Endothelial cell of umbilical vein (primary cell): Measurements from ENCODE around the gene SLC35F3.

ENCODE experiments used
- CTCF ChIP-seq, 2 donors: IDR thresholded peaks; 1 replicate in 1 of 2; 2 replicates in 1 of 2; pipeline ENCODE4 v1.5.1; 2011; ENCODE audit warnings: low read length in 2 of 2, mild to moderate bottlenecking in 2 of 2, moderate library complexity in 2 of 2, control low read depth in 1 of 2, inconsistent platforms in 1 of 2, low read depth in 1 of 2; ENCODE audit not compliant: insufficient read depth in 1 of 2; ENCODE audit errors: extremely low read depth in 1 of 2
- EZH2 ChIP-seq: IDR thresholded peaks from 2 replicates; pipeline ENCODE4 v1.6.1; 2012; ENCODE audit warnings: borderline replicate concordance, low read depth, mild to moderate bottlenecking, moderate library complexity, low read length, inconsistent platforms; ENCODE audit not compliant: severe bottlenecking
- MYC ChIP-seq: IDR thresholded peaks from one replicate; pipeline ENCODE4 v1.6.1; 2011; ENCODE audit warnings: mild to moderate bottlenecking, low read depth, low read length
- POLR2A ChIP-seq: IDR thresholded peaks from 2 replicates; pipeline ENCODE4 v1.6.1; 2012; ENCODE audit warnings: low read depth, mild to moderate bottlenecking, control low read depth, low read length
- POLR2AphosphoS5 ChIP-seq: IDR thresholded peaks from 2 replicates; pipeline ENCODE4 v1.6.1; 2012; ENCODE audit warnings: low read depth, mild to moderate bottlenecking, control low read depth, low read length, moderate library complexity; ENCODE audit not compliant: insufficient read depth
- TF ChIP-seq, protein P1 (sequence below): IDR thresholded peaks from 2 replicates; pipeline ENCODE4 v1.6.1; 2011; ENCODE audit not compliant: insufficient read depth, insufficient read length

DNA sequence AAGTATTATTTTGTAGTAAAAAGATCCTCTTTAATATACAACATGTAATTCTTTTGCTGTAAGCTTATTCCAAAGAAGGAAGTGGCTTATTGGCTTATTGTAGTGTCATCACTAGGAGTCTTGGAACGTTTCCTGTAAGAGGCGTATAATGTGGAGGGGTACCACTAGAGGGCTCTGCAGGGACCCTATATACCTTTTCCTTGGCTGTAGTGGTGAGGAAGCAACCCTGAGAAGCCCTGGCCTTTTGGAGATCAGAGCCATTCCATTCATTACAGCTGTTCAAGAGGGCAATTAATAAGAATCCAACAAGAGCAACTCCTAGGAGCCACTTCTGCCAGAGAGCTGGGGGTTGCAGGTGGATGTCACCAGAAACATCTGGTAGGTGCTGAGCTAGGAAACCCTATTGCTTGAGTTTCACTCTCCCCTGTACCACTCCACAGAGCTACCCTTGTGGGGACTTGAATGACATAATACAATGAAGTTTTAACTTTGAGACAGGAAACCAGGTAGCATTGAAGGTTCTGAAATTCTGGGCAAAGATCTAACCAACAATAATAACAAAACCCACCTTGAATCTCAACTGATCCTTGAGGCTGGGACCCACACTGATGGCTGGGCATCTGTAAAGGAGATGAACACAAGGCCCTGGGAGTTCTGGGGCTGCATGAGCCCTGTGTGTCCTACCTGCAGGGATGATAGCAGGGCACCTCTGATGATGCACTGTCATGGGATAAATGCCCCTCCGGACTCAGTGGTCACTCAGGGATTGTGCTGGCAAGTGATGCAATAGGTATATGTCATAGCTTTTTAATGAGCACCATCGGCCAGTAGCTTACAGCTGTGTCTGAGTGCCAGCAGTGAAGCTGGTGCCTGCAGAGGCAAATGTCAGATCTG is 308.5 kb downstream of the SLC35F3 start:
- TF ChIP-seq EZH2 = no peak
- no peak for TF ChIP-seq POLR2AphosphoS5
- TF ChIP-seq POLR2A = no peak
- TF ChIP-seq CTCF (IDR thresholded peaks at IDR 0.05; ENCODE audit: extremely low read depth in 1 of 2, insufficient read depth in 1 of 2, low read depth in 1 of 2, low read length in 2 of 2) = peak in 1 of 2 donors; percentile 15
- TF ChIP-seq, protein P1, sequence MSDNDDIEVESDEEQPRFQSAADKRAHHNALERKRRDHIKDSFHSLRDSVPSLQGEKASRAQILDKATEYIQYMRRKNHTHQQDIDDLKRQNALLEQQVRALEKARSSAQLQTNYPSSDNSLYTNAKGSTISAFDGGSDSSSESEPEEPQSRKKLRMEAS = no peak
- TF ChIP-seq MYC = no peak
